ENCODE results near the gene RPL31.
A peak's percentile ranks its signal among the peaks of the same experiment; 100 is the strongest.

Gene RPL31

GRCh38 chr2:100995309-100996075 lies 6.6 kb upstream of the RPL31 start:
- no peak for DNase-seq (ENCODE audit: low read depth)

DNA sequence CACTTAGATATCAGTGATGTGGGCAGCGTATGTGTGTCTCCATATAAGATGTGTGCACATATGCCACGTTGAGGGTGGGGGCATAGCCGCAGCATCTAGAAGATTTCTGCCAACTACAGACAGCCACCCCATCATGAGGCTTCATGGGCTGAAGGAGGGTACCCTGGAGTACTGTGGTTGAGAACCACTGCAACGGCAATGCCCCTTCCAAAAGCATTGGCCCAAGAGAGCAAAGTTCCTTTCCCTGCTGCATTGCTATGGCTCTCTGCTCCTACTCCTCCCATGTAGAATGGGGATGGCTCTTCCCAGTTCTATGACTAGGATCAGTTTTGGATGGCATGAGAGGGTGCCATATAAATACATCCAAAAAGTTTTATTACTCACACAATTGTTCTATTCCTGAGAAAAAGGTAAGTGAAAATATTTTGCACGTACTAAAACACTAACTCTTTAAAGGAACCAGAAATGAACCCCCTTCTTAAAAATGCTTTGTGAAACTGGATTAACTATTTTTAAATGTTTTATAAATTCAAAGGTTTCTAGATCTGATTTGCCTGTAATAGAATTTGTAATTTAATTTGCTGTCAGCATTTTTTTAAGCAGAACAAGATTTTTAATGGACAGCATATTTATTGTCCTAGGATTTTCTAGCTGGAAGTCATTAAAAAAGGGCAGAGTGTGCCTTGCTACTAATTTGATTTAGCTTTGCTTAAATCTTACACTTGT lies 4.4 kb upstream of the RPL31 start:
- DNase-seq (ENCODE audit: low read depth) = no peak

- DNase-seq (ENCODE audit: low read depth) = peak; percentile 60
Observed at GRCh38 chr2:100998235-100998573, 3.9 kb upstream of the RPL31 start.

DNA sequence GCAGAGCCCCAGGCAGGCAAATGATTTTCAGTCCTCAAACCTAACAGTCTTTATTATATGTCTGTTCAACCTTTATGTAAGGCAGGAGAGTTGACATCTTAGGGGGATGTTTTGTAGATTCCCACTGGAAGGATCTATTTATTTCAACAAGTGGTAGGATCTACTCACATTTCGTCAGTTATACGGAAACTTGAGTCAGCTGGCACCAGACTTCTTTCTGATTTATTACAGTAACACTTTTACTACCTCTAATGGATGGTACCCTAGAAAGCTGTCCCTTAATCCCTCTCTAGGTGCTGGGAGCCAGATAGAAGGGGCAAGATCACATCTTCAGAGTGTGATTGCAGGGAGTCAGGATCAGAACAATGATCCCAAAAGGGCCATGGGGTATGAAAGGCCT lies 2.1 kb upstream of the RPL31 start:
- DNase-seq (ENCODE audit: low read depth) = no peak

GRCh38 chr2:101002562-101003277 lies 631 bp downstream of the RPL31 start:
- no peak for DNase-seq (ENCODE audit: low read depth)

DNA sequence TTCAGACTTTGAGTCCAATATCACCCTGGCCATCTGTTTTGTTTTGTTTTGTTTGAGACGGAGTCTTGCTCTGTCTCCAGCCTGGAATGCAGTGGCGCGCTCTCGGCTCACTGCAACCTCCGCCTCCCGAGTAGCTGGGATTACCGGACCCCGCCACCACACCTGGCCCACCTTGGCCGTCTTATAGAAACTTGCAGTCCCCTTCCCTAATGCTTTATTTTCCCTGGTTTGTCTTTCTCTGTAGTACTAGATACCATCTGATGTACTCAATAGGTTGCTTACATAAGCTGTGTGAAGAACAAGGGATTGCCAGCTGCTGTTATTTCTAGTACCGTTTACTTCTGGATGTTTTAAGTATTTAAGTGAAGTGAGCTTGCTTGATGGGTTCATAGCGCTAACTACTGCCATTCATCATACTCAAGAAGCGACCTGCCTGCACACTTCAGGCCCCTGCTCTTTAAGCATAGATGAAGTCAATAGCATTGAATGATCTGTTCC lies 1.2 kb downstream of the RPL31 start:
- DNase-seq (ENCODE audit: low read depth) = no peak

GRCh38 chr2:101004620-101005325 lies 2.7 kb downstream of the RPL31 start:
- no peak for DNase-seq (ENCODE audit: low read depth)

- DNase-seq (ENCODE audit: low read depth) = no peak
Observed at GRCh38 chr2:101006065-101006715, 4.1 kb downstream of the RPL31 start.

DNA sequence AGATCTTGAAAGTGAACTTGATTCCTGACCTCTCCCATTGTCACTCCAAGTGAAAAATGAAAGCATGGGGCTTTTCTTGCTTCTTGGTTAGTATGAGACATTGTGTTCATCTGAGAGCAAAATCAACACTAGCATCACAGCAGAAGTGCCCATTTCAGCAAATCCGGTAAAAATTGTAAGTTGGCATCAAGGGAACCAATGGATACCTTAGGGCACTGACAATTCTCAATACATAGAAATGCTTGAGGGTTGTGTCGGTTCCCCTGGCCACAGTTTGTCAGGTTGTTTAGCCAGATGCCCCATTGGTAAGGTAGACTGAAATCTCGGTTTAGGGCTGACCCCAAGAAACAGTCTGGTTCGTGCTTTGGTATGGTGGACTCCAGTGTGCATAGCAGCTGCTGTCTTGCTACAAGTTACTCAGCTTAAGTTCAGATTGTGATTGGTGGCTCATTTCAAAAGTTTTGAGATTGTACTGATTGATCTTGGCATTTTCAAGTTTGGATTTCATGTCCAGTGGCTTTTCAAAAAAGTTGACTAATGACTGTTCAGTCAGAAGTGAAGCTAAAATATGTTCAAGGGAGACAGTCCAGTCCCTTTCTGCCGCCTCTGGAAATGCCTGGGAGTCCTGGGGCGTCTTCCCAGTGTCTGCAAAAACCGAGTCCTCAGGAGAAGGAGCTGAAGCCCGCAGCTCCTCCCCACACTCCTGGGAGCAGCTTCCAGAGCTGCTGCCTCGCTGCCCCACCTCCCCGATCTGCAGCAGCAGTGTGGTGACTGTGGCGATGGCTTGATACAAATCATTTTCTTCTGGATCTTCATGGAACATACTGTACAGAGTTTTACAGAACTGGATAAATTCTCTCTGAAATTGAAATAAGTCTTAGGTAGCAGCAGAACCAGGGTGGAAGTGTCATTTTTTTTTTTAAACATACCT lies 5.6 kb downstream of the RPL31 start:
- DNase-seq (ENCODE audit: low read depth) = no peak

DNA sequence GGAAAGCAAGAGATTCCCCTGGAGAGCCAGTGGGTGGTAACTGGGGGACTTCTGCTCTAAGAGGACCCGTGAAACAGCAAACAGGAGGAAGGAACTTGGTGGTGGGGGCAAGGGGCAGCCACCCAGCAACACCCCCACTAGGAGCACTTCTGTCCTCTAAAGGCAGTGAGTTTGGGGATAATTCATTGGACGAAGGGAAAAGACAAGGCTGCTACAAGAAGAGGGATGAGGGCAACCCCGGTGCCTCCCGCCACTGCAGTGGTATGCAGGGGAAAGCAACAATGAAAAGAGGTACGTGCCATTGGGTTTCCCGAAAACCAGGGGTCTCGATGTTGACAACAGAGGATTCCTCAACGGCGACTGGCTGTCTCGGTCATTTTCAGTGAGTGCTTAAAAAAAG lies 9.1 kb downstream of the RPL31 start:
- DNase-seq (ENCODE audit: low read depth) = no peak

GRCh38 chr2:101012054-101012705 lies 10.1 kb downstream of the RPL31 start:
- peak; percentile 46 for DNase-seq (ENCODE audit: low read depth)

GRCh38 chr2:101012706-101013181 lies 10.7 kb downstream of the RPL31 start:
- DNase-seq (ENCODE audit: low read depth) = peak; percentile 39

- DNase-seq (ENCODE audit: low read depth) = no peak
Observed at GRCh38 chr2:101014264-101014857, 12.3 kb downstream of the RPL31 start.

DNA sequence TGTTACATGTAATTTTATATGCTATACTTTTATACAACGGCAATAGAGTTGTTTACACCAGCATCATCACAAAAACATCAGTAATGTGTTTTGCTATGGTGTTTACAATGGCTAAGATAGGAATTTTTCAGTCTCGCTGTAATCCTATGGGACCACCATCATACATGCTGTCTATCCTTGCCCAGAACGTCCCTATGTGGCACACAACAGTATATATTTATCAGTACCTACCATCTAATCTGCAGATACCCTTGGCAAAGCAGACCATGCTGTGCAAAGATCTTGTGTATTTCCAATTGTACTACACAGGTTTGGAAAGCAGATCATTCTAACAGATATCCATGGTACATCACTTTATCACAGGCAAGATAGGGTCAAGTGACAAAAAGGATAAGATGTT lies 15.3 kb downstream of the RPL31 start:
- DNase-seq (ENCODE audit: low read depth) = no peak

DNA sequence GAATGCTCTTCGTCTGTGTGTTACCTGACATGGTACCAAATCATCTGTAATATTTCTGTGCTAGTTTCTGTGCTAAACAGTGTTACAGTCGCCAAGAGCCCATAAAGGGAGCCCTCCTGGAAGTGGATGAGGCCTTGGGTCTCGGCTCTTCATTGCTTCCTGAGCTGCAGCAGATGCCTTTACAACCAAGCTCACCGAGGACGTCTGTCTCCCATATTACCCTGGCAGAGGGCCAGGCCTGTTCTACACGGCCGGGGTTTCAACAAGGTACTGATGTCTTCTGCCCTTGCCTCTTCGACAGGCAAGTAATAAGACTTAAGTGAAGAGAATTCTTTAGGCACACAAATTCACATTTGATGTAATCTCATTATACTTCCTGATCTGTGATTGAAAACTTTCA lies 16.8 kb downstream of the RPL31 start:
- no peak for DNase-seq (ENCODE audit: low read depth)

- DNase-seq (ENCODE audit: low read depth) = no peak
Observed at GRCh38 chr2:101022221-101022620, 20.1 kb downstream of the RPL31 start.

- DNase-seq (ENCODE audit: low read depth) = no peak
Observed at GRCh38 chr2:101023327-101024107, 21.4 kb downstream of the RPL31 start.

- no peak for DNase-seq (ENCODE audit: low read depth)
Observed at GRCh38 chr2:101025561-101025960, 23.5 kb downstream of the RPL31 start.

DNA sequence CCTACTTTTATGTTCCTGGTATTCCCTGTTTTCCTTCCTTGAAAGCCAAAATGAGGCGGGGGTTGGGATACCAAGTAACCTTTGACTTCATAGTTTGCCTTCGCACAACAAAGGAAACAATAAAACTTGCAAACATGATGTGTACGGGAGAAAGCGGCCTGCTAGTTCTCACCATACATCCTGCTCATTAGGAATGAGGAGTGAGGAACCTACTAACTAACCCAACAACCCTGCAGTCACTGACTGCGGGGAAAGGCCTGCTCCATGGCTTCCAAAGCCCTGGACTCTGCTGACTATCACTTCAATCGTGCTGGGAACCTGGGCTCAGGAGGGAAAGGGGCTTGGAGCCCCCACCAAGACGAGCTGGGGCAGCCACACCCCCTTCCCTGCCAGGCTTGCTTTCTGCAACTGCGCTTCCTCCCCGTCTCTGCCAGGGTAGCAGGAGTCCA lies 24.2 kb downstream of the RPL31 start:
- no peak for DNase-seq (ENCODE audit: low read depth)
